HG03354 (cell line): ENCODE data around the gene SEC61A2.

Source experiments
- ATAC-seq: cut with Tn5 transposase; IDR thresholded peaks from one replicate; pipeline ENCODE4 v1.9.1; 2021; ENCODE audit warnings: mild to moderate bottlenecking; ENCODE audit not compliant: unreplicated experiment, poor library complexity, severe bottlenecking

Gene SEC61A2

GRCh38 chr10:12194752-12195271 is 65.3 kb downstream of the SEC61A2 start:
- ATAC-seq = no peak

GRCh38 chr10:12195281-12195602 is 65.8 kb downstream of the SEC61A2 start:
- ATAC-seq = peak; percentile 8

GRCh38 chr10:12195603-12196506 is 66.4 kb downstream of the SEC61A2 start, which contains the start of the genes CDC123 and NUDT5:
TSS of gene CDC123 (plus strand) at chr10:12196188. CDS start at chr10:12196246, 58 bp downstream.
TSS of gene NUDT5 (minus strand) at chr10:12195891. CDS start at chr10:12186291, 9,600 bp downstream.
- ATAC-seq = peak; percentile 95

- no peak for ATAC-seq
Observed at GRCh38 chr10:12196531-12197211, 67.2 kb downstream of the SEC61A2 start.

GRCh38 chr10:12198156-12198555 is 68.7 kb downstream of the SEC61A2 start:
- no peak for ATAC-seq

GRCh38 chr10:12200850-12201249 is 71.4 kb downstream of the SEC61A2 start:
- no peak for ATAC-seq

GRCh38 chr10:12201543-12201942 is 72.1 kb downstream of the SEC61A2 start:
- ATAC-seq = no peak

- no peak for ATAC-seq
Observed at GRCh38 chr10:12202226-12202625, 72.7 kb downstream of the SEC61A2 start.

GRCh38 chr10:12205082-12205481 is 75.6 kb downstream of the SEC61A2 start:
- no peak for ATAC-seq

GRCh38 chr10:12207114-12207513 is 77.6 kb downstream of the SEC61A2 start:
- ATAC-seq = no peak

GRCh38 chr10:12208460-12208859 is 79.0 kb downstream of the SEC61A2 start:
- no peak for ATAC-seq

GRCh38 chr10:12212454-12212853 is 83.0 kb downstream of the SEC61A2 start:
- ATAC-seq = no peak

- ATAC-seq = no peak
Observed at GRCh38 chr10:12213621-12214020, 84.1 kb downstream of the SEC61A2 start.

GRCh38 chr10:12214093-12214492 is 84.6 kb downstream of the SEC61A2 start:
- ATAC-seq = no peak

- ATAC-seq = no peak
Observed at GRCh38 chr10:12214763-12215218, 85.3 kb downstream of the SEC61A2 start.
